ENCODE data around the gene DNAJB8.

Gene DNAJB8

GRCh38 chr3:128493570-128494366, 27.1 kb upstream of the DNAJB8 start:
- no peak for TF ChIP-seq CTCF (IDR thresholded peaks at IDR 0.05; ENCODE audit: low read depth, low read length)

GRCh38 chr3:128492671-128493569, 26.2 kb upstream of the DNAJB8 start, which contains the start of gene GATA2:
Gene GATA2, minus strand, starts transcription at chr3:128493201. Its CDS starts 6,170 bp downstream, at chr3:128487031.
- DNase-seq (ENCODE audit: extremely low read depth, low read depth) = no peak
- no peak for TF ChIP-seq CTCF (IDR thresholded peaks at IDR 0.05; ENCODE audit: low read depth, low read length)

More at GRCh38 chr3:128493570-128494366, 27.1 kb upstream of the DNAJB8 start:
- DNase-seq (ENCODE audit: extremely low read depth, low read depth) = no peak

- TF ChIP-seq CTCF (IDR thresholded peaks at IDR 0.05; ENCODE audit: low read depth, low read length) = no peak
- DNase-seq (ENCODE audit: extremely low read depth, low read depth) = no peak
Observed at GRCh38 chr3:128491941-128492670, 25.4 kb upstream of the DNAJB8 start.

GRCh38 chr3:128491691-128491940, 24.9 kb upstream of the DNAJB8 start:
- no peak for DNase-seq (ENCODE audit: extremely low read depth, low read depth)
- no peak for TF ChIP-seq CTCF (IDR thresholded peaks at IDR 0.05; ENCODE audit: low read depth, low read length)

- DNase-seq (ENCODE audit: extremely low read depth, low read depth) = no peak
- TF ChIP-seq CTCF (IDR thresholded peaks at IDR 0.05; ENCODE audit: low read depth, low read length) = no peak
Observed at GRCh38 chr3:128490915-128491690, 24.4 kb upstream of the DNAJB8 start.

- no peak for TF ChIP-seq CTCF (IDR thresholded peaks at IDR 0.05; ENCODE audit: low read depth, low read length)
- no peak for DNase-seq (ENCODE audit: extremely low read depth, low read depth)
Observed at GRCh38 chr3:128490650-128490914, 23.9 kb upstream of the DNAJB8 start.

All from AG09319 (cell line).